Mammary epithelial cell (primary cell): ENCODE data around the gene GALNT17.

Experiments
- CTCF ChIP-seq, 2 donors: IDR thresholded peaks in 1 of 2; conservative IDR thresholded peaks in 1 of 2; 2 replicates each; pipeline ENCODE4 v1.5.1; 2011 to 2012; ENCODE audit warnings: inconsistent platforms in 2 of 2, low read length in 2 of 2, mild to moderate bottlenecking in 2 of 2, control low read depth in 1 of 2, low read depth in 1 of 2; ENCODE audit not compliant: insufficient read depth in 1 of 2; ENCODE audit errors: extremely low read depth in 1 of 2
- EZH2 ChIP-seq: IDR thresholded peaks from 2 replicates; pipeline ENCODE4 v1.6.1; 2012; ENCODE audit warnings: low read length, inconsistent platforms, borderline replicate concordance

DNA sequence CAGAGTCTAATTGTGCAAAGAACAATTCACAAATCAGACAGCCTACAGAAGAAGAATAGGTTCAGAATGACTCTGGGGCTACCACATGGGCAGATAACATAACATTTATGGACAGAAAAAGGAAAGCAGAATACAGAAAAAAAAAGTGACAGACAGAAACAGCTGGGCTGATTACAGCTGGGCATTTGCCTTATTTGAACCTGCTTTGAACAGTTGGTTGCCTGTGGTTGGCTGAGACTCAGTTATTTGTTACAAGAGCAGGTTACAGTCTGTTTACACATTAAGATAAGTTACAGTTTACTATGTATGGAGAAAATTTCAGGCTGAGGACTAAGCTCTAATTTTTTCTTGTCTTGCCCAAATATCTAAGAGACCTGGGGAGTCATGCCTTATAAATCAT, 327.2 kb downstream of the GALNT17 start:
- TF ChIP-seq CTCF (conservative IDR thresholded peaks at IDR 0.05 in 1 of 2, IDR thresholded peaks at IDR 0.05 in 1 of 2; ENCODE audit: extremely low read depth in 1 of 2, insufficient read depth in 1 of 2, low read depth in 1 of 2, low read length in 2 of 2) (no peak), EZH2 (no peak)
